Activated CD8-positive, alpha-beta memory T cell treated with anti-CD3 and anti-CD28 coated beads for 24 hours (primary cell): ENCODE results near the gene TP53.

Experiments used
- DNase-seq: peaks from one replicate; pipeline ENCODE4 v3.0.0-alpha.2; 2020

The TP53 gene

DNA sequence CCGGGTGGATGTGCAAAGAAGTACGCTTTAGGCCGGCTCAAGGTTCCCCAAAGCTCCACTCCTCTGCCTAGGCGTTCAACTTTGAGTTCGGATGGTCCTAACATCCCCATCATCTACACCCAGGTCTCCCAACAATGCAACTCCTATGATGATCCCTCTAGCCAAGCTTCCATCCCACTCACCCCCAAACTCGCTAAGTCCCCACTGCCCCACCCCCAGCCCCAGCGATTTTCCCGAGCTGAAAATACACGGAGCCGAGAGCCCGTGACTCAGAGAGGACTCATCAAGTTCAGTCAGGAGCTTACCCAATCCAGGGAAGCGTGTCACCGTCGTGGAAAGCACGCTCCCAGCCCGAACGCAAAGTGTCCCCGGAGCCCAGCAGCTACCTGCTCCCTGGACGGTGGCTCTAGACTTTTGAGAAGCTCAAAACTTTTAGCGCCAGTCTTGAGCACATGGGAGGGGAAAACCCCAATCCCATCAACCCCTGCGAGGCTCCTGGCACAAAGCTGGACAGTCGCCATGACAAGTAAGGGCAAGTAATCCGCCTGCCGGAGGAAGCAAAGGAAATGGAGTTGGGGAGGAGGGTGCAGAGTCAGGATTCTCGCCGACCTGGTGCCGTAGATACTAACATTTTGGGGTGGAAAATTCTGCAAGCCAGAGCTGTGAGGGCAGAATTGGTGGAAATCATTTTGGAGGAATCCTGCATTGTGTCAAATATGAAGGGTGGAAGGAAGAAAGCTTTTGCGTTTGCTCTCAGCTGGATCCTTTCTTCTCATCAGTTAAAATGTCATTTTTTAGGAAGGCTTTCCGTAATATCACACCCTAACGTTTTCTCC, at the start of gene TP53:
TSS of gene TP53 (minus strand) at position 419 of the 836 bp plus-strand sequence. CDS start 10,896 bp downstream, outside the sequence.
- peak; percentile 94 for DNase-seq

DNA sequence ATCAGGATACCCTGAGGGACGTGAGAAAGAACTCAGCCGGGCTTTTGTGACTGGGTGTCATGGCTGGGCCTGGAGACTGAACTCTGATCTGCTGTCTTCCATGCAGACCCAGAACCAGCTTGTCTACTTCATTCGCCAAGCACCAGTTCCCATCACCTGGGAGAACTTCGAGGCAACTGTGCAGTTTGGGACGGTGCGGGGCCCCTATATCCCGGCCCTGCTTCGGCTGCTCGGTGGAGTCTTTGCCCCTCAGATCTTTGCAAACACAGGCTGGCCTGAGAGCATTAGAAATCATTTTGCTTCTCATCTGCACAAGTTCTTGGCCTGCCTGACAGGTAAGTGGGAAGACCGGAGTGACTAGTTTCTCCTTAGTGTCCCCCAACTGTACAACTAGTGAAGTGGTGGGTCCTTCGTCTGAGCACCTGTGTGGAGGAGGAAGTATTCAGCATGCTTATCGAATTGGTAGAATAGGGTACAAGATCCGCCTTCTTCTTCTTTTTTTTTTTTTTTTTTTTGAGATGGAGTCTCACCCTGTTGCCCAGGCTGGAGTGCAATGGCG, 45.8 kb upstream of the TP53 start:
- DNase-seq, result no peak

DNA sequence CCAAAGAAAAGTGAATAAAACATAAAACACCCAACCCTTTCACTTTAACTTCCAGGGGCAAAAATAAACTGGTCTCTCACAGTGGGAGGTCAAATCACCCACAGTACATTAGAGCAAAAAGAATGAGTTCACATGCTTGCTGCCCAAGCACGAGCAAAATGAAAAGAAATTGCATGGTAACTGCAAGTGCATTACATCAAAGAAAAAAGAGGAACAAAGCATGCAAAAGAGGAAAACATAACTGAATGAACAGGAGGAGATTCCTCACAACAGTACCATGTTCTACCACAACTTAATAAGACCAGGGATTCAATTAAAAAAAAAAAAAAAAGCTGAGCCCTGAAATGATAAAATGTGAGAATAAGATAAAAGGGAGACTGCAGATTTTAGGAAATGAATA, 42.5 kb upstream of the TP53 start:
- DNase-seq, result no peak

DNA sequence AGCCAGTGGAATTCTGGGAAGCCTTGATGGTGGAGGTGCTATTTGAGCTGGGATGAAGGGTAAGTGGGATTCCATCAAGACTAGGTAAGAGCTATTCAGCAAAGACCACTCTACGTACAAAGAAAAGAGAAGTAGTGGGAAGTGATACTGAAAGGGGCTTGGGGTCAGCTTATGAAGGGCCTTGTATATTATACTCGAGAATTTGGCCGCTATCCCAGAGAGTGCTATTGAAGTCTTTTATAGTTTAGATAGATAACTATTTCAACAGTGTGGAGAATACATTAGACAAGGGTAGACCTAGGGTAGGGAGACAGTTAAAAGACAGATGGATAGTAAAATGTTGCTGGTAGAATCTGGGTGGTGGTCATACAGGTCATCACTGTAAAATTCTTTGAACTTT, 40.6 kb upstream of the TP53 start:
- DNase-seq, result no peak

DNA sequence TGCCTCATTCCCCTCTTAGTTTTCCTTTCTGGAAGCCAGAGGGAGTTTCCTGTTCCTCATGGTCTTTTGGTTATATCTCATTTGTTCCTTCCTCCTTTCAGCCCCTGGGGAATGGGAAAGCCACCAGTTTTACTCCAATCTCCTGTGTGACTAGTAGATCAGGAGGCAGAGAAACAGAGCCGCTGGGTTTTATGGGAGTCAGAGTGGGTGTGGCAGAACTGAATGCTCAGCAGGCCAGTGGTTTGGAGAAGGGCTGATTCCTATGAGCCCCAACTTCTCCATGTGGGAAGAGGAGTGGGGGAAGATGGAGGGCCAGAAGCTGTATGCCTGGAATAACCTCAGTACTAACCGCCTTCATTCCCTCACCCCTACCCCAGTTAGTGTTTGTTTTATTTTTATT, 34.3 kb upstream of the TP53 start:
- DNase-seq, result no peak

DNA sequence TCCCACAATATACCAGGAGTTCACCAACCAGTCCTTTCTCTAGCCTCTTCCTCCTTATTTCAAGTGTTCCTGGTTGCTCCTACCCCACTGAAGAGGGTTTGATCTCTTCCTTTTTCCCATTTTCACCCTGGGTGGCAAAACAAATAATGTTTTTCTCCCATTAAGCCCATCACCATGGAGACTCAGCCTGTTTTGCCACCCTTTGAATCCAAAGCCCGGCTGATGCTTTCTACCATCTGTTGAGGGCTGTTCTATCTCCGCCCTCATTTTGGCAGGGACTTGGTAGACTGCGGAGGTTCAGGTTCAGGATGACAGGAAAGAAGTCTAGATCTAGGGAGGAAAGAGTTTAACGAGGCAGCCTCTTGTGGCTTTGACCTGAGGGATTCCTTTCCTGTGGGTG, 32.8 kb upstream of the TP53 start:
- no peak for DNase-seq

DNA sequence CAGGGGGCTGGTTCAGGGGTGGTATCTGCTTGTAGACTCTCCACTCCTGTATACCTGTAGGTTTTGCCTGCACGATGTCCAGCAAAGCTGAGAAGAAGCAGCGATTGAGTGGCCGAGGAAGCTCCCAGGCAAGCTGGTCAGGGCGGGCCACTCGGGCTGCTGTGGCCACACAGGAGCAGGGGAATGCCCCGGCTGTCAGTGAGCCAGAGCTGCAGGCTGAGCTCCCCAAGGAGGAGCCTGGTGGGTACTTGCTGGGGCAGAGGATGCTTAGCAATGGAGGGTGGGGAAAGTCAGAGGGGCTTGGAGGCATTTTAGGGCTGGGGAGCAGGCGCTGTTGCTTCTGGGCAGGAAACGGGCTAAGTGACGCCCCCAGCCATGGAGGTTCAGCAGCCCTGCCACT, 32.4 kb upstream of the TP53 start:
- no peak for DNase-seq

DNA sequence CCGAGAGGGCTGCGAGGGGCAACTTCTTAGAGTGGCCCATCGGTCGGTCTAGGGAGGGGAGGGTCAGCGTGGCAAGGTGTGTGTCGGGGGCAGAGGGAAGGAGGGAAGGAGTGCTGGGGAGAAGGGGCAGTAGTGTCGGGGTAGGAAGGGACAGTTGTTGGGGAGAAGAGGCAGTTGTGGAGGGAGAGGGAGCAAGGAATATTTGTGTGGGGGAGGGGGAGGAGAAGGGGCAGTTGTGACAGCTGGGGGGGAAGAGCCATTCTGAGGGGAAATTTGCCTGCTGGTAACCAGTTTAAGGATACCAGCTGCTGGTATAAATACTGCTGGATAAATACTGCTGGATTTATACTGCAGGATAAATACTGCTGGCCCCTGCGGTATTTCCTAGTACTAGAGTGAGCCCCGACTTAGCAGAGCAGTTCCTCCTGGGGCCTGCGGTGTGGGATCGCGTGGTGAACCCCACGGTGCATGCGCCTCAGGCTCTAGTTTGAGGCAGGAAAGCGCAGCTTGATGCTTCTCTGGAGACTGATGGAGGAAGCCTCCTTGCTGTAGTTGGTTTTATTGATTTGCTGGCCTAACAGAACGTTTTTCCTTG, 30.6 kb upstream of the TP53 start:
- no peak for DNase-seq

DNA sequence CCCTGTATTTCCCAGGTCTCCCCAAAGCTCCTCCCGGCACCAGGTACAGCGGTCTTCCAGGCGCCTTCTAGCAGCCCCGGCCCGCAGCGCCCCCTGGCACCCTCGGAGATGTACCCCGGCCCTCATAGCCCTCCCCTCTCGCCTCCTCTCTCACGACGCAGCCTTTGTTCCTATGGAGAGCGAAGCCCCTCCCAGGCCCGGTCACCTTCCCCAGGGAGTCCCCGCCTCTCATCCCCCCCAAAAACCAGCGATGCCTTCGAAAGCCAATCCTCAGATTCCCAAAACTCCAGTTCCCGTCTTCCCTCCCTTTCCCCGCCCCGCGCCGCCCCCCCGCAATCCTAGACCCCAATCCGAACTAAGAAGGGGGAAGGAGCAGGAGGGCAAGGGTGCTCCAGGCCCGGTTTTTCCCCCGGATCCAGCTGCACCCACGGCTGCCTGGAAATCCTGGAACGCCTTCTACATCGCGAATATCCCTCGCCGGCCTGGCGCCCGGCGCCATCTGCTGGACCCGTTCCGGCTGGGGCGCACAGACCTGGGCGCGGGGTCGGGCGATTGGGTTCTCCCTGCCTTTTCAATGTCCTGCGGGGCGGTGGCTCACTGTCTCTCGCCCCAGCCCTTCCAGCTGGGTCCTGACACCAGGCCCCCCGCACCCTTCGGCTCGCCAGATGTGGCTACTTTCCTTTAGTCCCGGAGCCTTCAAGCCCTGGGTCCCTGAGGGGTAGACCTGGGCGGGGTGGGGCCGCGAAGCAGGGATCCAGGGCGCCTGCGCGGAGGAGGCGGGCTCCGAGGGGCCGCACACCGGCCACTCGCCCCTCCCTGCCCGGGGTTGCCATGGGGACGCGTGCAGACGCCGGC, 29.8 kb upstream of the TP53 start, which contains the start of gene DNAH2:
TSS of gene DNAH2 (plus strand) at position 844 of the 855 bp plus-strand sequence. CDS start 1,991 bp downstream, outside the sequence.
- DNase-seq, result peak; percentile 84

DNA sequence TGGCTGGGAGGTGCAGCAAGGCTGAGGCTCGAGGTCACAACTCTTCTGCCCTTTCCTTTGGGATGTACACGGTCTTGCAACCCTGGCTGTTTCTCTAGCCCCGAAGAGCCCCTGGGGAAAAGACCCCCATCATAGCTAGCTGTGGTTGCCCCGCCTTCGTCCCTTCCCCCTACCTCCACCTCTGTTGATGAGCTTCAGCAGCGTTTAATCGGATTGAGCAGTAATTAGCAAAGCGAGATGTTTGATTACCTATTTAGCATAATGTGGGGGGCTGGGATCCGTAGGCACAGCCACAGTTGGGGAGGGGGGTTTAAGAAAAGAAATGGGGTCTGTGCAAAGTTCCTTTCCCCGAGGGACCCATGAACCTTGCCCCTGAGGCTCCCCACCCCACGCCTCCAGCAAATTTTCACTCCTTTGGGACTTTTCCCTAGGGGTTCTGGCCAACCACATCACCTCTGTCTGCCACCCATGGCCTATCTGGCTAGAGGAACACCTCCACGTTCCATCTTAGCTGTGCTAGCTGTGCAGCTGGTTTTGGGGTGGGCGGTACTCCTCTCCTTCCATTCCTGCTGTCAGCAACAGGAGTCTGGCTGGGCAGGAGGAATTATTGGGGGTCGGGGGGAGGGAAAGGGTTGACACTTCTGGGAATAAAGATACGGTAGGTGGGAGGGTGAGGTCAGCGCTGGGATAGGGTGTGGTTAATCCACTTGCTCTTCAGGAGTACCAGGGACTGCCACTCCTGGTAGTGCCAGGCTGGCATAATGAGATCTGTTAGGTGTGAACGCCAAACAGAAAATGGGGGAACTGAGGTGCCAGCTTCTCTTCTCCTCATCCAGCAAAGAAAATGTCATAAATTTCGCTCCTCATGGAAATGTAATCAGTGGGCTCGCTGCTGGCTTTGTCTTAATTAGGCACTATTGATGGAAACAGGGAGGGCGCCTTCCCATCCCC, 28.9 kb upstream of the TP53 start:
- DNase-seq, result no peak

DNA sequence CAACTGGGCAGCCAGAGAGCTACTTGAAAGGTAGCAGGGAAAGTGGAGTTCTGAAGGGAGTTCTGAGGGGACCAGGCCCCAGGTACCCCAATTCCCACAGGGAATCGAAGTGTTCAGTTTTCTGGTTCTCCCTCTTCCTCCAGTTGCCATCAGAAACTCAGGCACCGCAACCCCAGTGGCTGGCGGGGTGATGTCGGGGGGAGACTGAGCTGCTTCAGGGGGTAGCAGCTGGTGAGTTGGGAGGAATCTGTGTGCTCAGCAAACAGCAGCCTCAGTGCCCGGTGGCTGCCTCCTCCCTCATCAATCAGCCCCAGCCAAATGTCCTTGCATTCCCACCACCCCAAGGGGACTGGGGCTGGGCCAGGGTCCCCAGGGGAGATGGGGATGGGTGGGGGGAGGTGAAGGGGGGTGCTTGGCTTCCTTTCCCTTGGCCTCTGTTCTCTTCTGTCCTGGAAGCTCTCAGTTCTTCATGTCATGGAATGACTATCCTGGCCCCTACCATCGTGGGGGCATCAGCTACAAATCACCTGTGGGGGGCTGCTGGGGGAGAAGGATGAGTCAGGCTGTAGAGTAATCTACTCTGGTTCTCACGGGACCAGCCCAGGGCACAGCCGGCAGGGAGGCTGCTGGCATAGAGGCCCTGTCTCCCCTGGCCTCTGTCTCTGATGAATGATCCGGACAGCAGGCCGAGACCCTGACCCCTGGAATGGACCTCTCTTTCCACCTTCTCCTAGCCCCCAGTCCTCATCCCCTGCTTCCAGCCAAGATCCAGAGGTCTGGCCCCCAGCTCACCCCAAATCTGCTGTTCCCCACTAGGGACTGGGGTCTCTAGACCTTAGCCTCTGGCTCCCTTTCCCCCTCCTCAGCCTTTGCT, 27.7 kb upstream of the TP53 start:
- no peak for DNase-seq

DNA sequence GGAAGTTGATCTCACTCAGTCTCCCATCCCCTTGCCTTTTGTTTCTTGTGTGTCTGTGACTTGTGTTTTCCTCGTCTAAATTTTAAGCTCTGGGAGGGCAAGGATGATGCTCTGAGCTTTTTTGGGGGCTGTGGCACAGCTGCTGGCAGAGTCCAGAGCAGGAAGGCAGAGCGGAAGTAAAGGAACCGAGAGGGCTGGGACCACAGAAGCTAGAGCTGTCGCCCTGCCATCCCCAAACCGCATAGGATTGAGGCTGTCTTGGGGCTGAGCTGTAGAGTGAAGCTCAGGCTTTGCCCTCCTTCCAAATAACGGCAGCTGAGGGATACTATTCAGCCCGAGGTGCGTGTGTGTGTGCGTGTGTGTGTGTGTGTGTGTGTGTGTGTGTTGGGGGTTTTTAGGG, 26.5 kb upstream of the TP53 start:
- DNase-seq, result no peak

DNA sequence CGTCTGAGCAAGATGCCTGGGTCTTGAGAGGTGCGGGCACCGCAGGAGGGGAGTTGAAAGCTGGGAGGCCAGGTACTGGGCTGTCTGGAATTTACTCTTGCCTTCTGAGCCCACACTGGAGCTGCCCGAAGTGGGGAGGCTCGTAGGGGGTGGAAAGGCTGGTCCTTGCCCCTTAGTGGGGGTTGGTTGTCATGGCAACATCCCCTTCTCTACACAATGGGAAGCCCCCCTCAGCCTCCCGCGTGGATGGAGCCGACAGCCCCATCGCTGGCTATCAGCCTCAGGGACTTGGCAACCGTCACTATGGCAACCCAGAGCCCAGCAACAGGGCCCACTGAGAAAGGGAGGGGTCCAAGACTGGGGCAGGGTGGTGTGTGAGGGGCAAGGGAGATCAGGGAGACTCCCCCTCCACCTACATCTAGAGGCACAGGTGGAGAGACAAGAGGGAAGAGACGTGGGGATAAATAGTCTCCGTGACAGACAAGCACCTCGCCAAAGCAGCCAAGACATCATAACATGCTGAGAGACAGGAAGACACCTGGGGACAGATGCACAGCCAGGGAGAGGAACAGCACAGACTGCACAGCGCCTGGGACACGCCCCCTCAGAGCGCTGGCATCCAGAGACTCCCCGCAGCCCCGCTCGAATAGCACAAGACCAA, 25.0 kb upstream of the TP53 start:
- DNase-seq, result no peak

DNA sequence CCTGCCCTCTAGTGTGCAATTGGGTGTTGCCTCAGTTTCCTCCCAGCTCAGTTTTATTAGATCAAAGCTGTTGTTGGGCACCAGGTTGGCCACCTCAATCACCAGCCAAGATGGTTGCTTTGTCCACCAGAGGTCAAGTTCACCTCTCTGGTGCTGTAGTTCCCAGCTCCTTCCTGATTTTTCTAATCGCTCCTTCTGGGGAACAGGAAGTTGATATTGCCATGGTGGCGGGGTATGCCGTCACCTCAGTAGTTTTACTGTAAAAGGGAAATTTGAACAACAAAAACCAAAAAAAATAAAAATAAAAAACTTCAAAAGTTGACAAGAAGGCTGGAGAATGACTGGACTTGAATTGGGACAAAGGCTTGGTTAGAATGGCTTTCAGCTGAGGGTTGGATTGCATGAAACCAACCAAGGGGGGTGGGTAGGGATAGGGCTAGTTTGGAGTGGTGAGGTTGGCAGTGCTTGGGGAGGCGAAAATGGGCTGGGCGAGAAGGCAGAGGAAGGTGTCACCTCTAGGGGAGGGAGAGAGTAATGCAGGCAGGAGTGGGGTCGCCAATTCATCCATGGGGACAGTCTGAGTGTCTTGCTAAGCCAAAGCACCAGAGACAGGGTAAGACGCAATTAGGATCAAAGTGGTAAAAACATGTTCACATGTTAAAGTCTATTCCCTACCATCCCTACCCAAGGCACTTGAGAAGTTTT, 23.9 kb upstream of the TP53 start:
- DNase-seq, result no peak

DNA sequence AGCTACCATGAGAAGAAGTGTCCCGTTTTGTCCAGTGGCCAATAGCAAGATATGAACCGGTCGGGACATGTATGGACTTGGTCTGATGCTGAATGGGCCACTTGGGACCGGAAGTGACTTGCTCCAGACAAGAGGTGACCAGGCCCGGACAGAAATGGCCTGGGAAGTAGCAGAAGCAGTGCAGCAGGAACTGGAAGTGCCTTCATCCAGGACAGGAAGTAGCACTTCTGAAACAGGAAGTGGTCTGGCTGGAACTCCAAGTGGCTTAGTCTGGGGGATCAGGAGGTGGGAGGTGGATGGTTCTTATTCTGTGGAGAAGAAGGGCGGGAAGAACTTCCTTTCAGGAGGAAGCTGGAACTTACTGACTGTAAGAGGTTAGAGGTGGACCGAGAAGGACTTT, 23.0 kb upstream of the TP53 start:
- DNase-seq, result no peak

DNA sequence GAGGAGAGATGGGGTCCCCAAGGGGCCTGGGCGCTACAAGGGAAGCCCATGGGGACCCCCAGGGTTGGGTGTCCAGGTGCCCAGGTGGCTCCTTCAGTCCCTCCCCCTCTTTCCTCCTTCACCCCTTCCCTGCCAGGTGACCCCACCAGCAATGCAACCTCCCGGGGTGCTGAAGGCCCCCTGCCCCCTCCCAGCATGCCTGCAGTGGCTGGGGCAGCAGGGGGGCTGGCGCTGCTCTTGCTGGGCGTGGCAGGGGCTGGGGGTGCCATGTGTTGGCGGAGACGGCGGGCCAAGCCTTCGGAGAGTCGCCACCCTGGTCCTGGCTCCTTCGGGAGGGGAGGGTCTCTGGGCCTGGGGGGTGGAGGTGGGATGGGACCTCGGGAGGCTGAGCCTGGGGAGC, 21.7 kb upstream of the TP53 start:
- no peak for DNase-seq

DNA sequence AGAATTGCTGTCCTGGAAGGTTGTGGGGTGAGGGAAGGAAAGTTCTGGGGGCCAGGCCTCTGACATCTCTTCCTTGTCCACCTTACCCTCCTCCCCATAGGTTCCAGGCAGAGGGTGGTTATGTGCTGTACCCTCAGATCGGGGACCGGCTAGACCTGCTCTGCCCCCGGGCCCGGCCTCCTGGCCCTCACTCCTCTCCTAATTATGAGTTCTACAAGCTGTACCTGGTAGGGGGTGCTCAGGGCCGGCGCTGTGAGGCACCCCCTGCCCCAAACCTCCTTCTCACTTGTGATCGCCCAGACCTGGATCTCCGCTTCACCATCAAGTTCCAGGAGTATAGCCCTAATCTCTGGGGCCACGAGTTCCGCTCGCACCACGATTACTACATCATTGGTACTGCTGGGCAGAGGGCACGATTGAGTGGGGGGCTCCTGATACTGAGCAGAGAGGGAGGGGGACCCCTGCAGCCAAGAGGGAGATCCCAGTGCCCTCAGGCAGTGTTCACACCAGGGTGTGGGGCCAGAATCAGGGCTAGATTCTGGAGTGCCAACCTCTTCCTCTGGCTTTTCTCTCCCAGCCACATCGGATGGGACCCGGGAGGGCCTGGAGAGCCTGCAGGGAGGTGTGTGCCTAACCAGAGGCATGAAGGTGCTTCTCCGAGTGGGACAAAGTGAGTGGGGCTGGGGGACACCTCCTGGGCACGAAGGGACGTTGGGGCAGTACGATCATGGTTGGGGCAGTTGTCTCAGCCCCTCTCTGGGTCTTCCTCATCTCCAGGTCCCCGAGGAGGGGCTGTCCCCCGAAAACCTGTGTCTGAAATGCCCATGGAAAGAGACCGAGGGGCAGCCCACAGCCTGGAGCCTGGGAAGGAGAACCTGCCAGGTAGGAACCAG, 20.8 kb upstream of the TP53 start:
- DNase-seq, result no peak

DNA sequence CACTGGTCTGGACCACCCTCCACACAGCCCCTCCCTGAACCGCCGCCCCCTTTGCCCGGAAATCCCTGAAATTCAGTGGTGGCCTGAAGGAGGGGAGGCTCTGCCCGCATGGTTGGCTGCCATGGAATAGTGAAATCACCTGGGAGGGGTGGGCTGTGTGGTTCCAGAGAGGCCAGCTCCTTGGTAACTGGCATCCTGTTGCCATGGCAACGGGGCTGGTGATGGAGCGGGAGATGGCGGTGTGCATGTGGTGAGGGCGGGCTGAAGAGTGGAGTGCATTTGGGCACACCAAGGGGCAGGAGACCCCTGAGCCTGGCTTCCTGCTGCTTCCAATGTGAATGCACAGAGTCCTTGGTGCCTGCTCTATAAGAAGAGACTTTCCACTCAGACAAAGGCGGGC, 20.2 kb upstream of the TP53 start:
- DNase-seq, result no peak
